Measurements from ENCODE around the gene AUTS2.

GRCh38 chr7:70389531-70390151 is 791.4 kb downstream of the AUTS2 start:
- no peak for TF ChIP-seq RAD21 (IDR thresholded peaks at IDR 0.05)
- no peak for TF ChIP-seq CTCF (IDR thresholded peaks at IDR 0.05; ENCODE audit: low read depth, low read length, missing input control)
- no peak for TF ChIP-seq SP1 (IDR thresholded peaks at IDR 0.05)
- TF ChIP-seq MAX (IDR thresholded peaks at IDR 0.05): no peak
- no peak for TF ChIP-seq REST (IDR thresholded peaks at IDR 0.05)
- TF ChIP-seq ATF3 (IDR thresholded peaks at IDR 0.05): no peak
